GM23248 (cell line): ENCODE data around the gene MACROD2.

ENCODE experiments used
- EZH2 ChIP-seq: fragments of 200-600 bp; sonication (generic); IDR thresholded peaks from 2 replicates; pipeline ENCODE4 v1.6.1; 2018; ENCODE audit warnings: antibody characterized with exemption, mild to moderate bottlenecking; ENCODE audit not compliant: insufficient read depth, poor library complexity, severe bottlenecking
- EZH2phosphoT487 ChIP-seq: fragments of 200-600 bp; sonication (generic); IDR thresholded peaks from 2 replicates; pipeline ENCODE4 v1.6.1; 2018; ENCODE audit warnings: antibody characterized with exemption, moderate library complexity, mild to moderate bottlenecking, low read depth; ENCODE audit not compliant: insufficient read depth

DNA sequence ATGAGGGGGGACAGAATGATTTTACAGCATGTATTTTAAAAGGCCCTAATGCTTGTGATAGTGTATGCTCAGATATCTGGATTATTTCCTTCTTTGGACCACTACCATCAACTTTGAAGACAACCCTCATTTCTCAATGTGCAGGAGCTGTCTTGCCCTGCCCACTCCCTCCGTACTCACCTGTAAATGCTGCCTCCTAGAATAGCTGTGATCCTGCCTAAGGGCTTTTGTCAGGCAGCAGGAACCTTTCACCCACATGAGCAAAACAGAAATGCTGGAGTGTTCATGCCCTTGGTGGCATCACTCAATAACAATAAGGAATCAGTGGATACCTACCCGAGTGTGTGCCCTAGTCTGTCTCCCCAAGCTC, 1065.7 kb downstream of the MACROD2 start:
- no peak for TF ChIP-seq EZH2phosphoT487
- no peak for TF ChIP-seq EZH2
